Gastroesophageal sphincter (tissue), 4 donors: Measurements from ENCODE around the gene SLC35B3. TPM values are rescaled to one million over a fixed set of nuclear protein-coding genes. Genes with fewer than 3 reads are reported as not detected.

Experiments used
- ATAC-seq: fragments of 150-250 bp; one replicate; pipeline ENCODE4 v1.9.1; 2016; ENCODE audit warnings: mild to moderate bottlenecking, moderate library complexity
- H3K27ac ChIP-seq, 4 donors: fragments of 200-600 bp; sonication (generic) in 3 of 4; 1 replicate in 3 of 4; 2 replicates in 1 of 4; pipeline ENCODE4 v1.5.1; 2016 to 2019
- H3K27me3 ChIP-seq: fragments of 200-600 bp; sonication (generic); one replicate; pipeline ENCODE4 v1.5.1; 2019
- H3K36me3 ChIP-seq, 2 donors: fragments of 200-600 bp; sonication (generic); one replicate each; pipeline ENCODE4 v1.5.1; 2019; ENCODE audit warnings: control low read depth in 1 of 2
- H3K4me1 ChIP-seq, 3 donors: fragments of 200-600 bp; sonication (generic); 1 replicate in 2 of 3; 2 replicates in 1 of 3; pipeline ENCODE4 v1.5.1; 2016 to 2019; ENCODE audit warnings: control low read depth in 2 of 3
- H3K4me3 ChIP-seq, 2 donors: fragments of 200-600 bp; sonication (generic); one replicate each; pipeline ENCODE4 v1.5.1; 2019; ENCODE audit warnings: mild to moderate bottlenecking in 1 of 2, moderate library complexity in 1 of 2
- H3K9me3 ChIP-seq, 3 donors: fragments of 200-600 bp; sonication (generic); one replicate each; pipeline ENCODE4 v1.5.1; 2017 to 2019; ENCODE audit warnings: control low read depth in 2 of 3
- CTCF ChIP-seq, 4 experiments: fragments of 200-600 bp in 2 of 4; fragments of 450-650 bp in 2 of 4; sonication (generic) in 1 of 4; IDR thresholded peaks; one replicate each; pipeline ENCODE4 v1.5.1; 2017 to 2019; ENCODE audit warnings: antibody characterized with exemption in 4 of 4, mild to moderate bottlenecking in 2 of 4, moderate library complexity in 2 of 4
- EP300 ChIP-seq: sonication (generic); formaldehyde crosslinking; IDR thresholded peaks from one replicate; pipeline ENCODE4 v1.6.1; 2017; ENCODE audit warnings: antibody characterized with exemption, mild to moderate bottlenecking
- POLR2A ChIP-seq, 2 donors: fragments of 450-650 bp; IDR thresholded peaks; one replicate each; pipeline ENCODE4 v1.6.1; 2017; ENCODE audit warnings: antibody characterized with exemption in 2 of 2, mild to moderate bottlenecking in 2 of 2, moderate library complexity in 1 of 2
- POLR2AphosphoS5 ChIP-seq: sonication (generic); formaldehyde crosslinking; IDR thresholded peaks from one replicate; pipeline ENCODE4 v1.6.1; 2017; ENCODE audit warnings: antibody characterized with exemption
- WGBS, 2 donors: methylation state at CpG; one replicate each; pipeline ENCODE4 v1.1.5; 2018; ENCODE audit warnings: low coverage in 1 of 2; 5-methylcytosine and 5-hydroxymethylcytosine counted together
- total RNA-seq, 4 donors: library from RNA; depleted of rRNA; stranded (reverse); fragments of >200 nt; gene quantifications; one replicate each; pipeline ENCODE4 v1.1.0, GENCODE V29; 2016

Gene SLC35B3
- total RNA-seq, 4 donors from 2014 or later = 10.2 to 17.6 (median 13.7) TPM

- Histone ChIP-seq H3K4me1 (peaks cover 0 to under 1% (median 0%) of the 10 kb centered on the region in 3 donors), H3K9me3 (no peaks in the 10 kb centered on the region)
- WGBS, 2 donors = 83% methylated on average over 1 of the region's 1 CpG; no CpG with 5 or more reads in 1 of the 2 donors
These were observed 6.1 kb upstream of the SLC35B3 start for GRCh38 chr6:8441452-8441851.

GRCh38 chr6:8439601-8440268, 4.4 kb upstream of the SLC35B3 start:
- 56 to 86% methylated on average over 1 to 2 of the region's 2 CpGs for WGBS, 2 donors

More at GRCh38 chr6:8441452-8441851, 6.1 kb upstream of the SLC35B3 start:
- Histone ChIP-seq H3K4me3 (no peak overlapping the region), H3K27ac (no peak overlapping the region), H3K36me3 (peaks cover 0 to 5% of the 10 kb centered on the region in 2 donors), H3K27me3 (no peaks in the 10 kb centered on the region)
- TF ChIP-seq EP300 (no peak), CTCF (IDR thresholded peaks at IDR 0.05) (no peak), POLR2A (IDR thresholded peaks at IDR 0.05) (no peak), POLR2AphosphoS5 (no peak)
- no peak for ATAC-seq

GRCh38 chr6:8437813-8438212, 2.5 kb upstream of the SLC35B3 start:
- H3K27ac ChIP-seq = no peak overlapping the region
- no peak overlapping the region for H3K4me3 ChIP-seq
- H3K9me3 ChIP-seq = no peaks in the 10 kb centered on the region
- no peaks in the 10 kb centered on the region for H3K27me3 ChIP-seq
- H3K4me1 ChIP-seq = peaks cover 0 to 28% (median 0%) of the 10 kb centered on the region in 3 donors
- H3K36me3 ChIP-seq = no peaks in the 10 kb centered on the region
- TF ChIP-seq CTCF (IDR thresholded peaks at IDR 0.05) (no peak), POLR2A (IDR thresholded peaks at IDR 0.05) (no peak), POLR2AphosphoS5 (no peak), EP300 (no peak)
- 40 to 67% methylated on average over 1 of the region's 1 CpG for WGBS, 2 donors
- ATAC-seq = no peak

More at GRCh38 chr6:8439601-8440268, 4.4 kb upstream of the SLC35B3 start:
- H3K9me3 ChIP-seq = no peaks in the 10 kb centered on the region
- H3K36me3 ChIP-seq = peaks cover 0 to 5% of the 10 kb centered on the region in 2 donors
- H3K27me3 ChIP-seq = no peaks in the 10 kb centered on the region
- no peak overlapping the region for H3K4me3 ChIP-seq
- no peak for ATAC-seq
- H3K4me1 ChIP-seq = peaks cover 0 to 9% (median 0%) of the 10 kb centered on the region in 3 donors
- H3K27ac ChIP-seq = no peak overlapping the region
- TF ChIP-seq EP300 (no peak), POLR2A (IDR thresholded peaks at IDR 0.05) (no peak), POLR2AphosphoS5 (no peak), CTCF (IDR thresholded peaks at IDR 0.05) (no peak)

GRCh38 chr6:8436966-8437365, 1.6 kb upstream of the SLC35B3 start:
- TF ChIP-seq POLR2AphosphoS5 (no peak), CTCF (IDR thresholded peaks at IDR 0.05) (no peak), EP300 (no peak)
- Histone ChIP-seq H3K4me3 (no peak overlapping the region), H3K27me3 (no peaks in the 10 kb centered on the region), H3K4me1 (peaks cover 0 to 36% (median 0%) of the 10 kb centered on the region in 3 donors), H3K36me3 (no peaks in the 10 kb centered on the region), H3K9me3 (no peaks in the 10 kb centered on the region), H3K27ac (no peak overlapping the region)
- 80 to 91% methylated on average over 1 of the region's 1 CpG for WGBS, 2 donors
- no peak for ATAC-seq

GRCh38 chr6:8435845-8436168, 462 bp upstream of the SLC35B3 start:
- Histone ChIP-seq H3K27me3 (no peaks in the 10 kb centered on the region), H3K27ac (peak overlapping the region; percentile 76 to 95 (median 88)), H3K36me3 (no peaks in the 10 kb centered on the region), H3K4me1 (peaks cover 0 to 37% (median 0%) of the 10 kb centered on the region in 3 donors), H3K9me3 (no peaks in the 10 kb centered on the region), H3K4me3 (peak overlapping the region; percentile 80 to 92)
- TF ChIP-seq EP300 (no peak), POLR2AphosphoS5 (no peak)
- ATAC-seq = peak; percentile 61
- WGBS, 2 donors = 12 to 25% methylated on average over 13 of the region's 15 CpGs
